Gastrocnemius medialis (tissue), 4 donors: ENCODE data around the gene EMC8.

Source experiments
- POLR2A ChIP-seq, 2 donors: fragments of 450-650 bp; IDR thresholded peaks; one replicate each; pipeline ENCODE4 v1.6.1; 2017; ENCODE audit warnings: antibody characterized with exemption in 2 of 2, mild to moderate bottlenecking in 2 of 2, moderate library complexity in 2 of 2
- TF ChIP-seq, protein P1 (sequence below), 5 experiments: fragments of 450-650 bp in 3 of 5; fragments of 200-600 bp in 2 of 5; sonication (generic) in 2 of 5; IDR thresholded peaks in 4 of 5; conservative IDR thresholded peaks in 1 of 5; 1 replicate in 4 of 5; 2 replicates in 1 of 5; pipeline ENCODE4 v1.5.1; 2016 to 2019; ENCODE audit warnings: antibody characterized with exemption in 5 of 5, mild to moderate bottlenecking in 3 of 5, moderate library complexity in 3 of 5

DNA sequence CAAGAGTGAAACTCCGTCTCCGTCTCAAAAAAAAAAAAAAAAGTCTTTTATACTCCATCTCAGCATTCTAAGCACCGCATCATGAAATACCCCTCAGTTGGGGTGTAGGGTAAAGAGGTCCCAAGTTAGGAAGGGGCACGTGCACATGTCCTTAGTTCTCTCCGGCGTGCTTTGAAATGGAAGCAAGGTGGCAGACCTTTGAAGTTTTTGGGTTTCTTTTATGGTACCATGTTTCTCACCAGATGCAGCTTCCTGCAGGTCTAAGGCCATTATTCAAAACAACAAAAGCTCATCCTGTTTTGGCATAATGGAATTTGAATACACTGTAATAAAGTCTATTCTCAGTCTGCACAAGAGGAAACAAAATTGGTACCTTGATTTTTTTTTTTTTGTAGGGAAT, 9.6 kb downstream of the EMC8 start:
- TF ChIP-seq, protein P1, sequence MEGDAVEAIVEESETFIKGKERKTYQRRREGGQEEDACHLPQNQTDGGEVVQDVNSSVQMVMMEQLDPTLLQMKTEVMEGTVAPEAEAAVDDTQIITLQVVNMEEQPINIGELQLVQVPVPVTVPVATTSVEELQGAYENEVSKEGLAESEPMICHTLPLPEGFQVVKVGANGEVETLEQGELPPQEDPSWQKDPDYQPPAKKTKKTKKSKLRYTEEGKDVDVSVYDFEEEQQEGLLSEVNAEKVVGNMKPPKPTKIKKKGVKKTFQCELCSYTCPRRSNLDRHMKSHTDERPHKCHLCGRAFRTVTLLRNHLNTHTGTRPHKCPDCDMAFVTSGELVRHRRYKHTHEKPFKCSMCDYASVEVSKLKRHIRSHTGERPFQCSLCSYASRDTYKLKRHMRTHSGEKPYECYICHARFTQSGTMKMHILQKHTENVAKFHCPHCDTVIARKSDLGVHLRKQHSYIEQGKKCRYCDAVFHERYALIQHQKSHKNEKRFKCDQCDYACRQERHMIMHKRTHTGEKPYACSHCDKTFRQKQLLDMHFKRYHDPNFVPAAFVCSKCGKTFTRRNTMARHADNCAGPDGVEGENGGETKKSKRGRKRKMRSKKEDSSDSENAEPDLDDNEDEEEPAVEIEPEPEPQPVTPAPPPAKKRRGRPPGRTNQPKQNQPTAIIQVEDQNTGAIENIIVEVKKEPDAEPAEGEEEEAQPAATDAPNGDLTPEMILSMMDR (IDR thresholded peaks at IDR 0.05 in 4 of 5, conservative IDR thresholded peaks at IDR 0.05 in 1 of 5) = no peak
- TF ChIP-seq POLR2A (IDR thresholded peaks at IDR 0.05) = no peak
